ENCODE results near the gene BLTP2. TPM values are rescaled to one million over a fixed set of nuclear protein-coding genes. Genes with fewer than 3 reads are reported as not detected.
"Not testable (repeated sequence)": the region's sequence is repeated elsewhere in the genome, so short reads cannot be mapped to it uniquely, and the experiment has no call there.

BLTP2 gene
- total RNA-seq, 1 donor from 2014 or later: 124 TPM

DNA sequence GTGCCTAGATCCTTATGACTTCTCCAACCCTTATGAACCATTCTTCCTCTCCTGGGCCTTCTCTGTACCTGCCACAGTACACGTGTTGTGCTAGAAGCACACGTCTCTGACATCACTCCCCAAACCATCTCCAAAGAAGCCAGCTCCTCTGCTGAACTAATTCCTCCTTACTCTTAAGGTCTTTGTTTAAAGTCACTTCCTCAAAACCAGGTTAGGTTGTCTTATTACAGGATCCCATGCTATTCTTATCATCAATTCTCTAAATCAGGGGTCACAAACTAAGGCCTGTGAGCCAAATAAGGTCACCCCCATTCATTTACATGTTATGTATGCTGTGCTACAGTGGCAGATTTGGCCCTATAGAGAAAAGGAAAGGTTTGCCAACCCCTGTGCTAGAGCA lies 21.0 kb upstream of the BLTP2 start:
- Histone ChIP-seq H3K4me3 (ENCODE audit: low read depth, low read length) (no peak overlapping the region), H3K27me3 (ENCODE audit: control insufficient read depth, insufficient read depth, low read length) (no peaks in the 10 kb centered on the region), H3K36me3 (ENCODE audit: control insufficient read depth, insufficient read depth, low read length) (no peaks in the 10 kb centered on the region)
- TF ChIP-seq, protein P1, sequence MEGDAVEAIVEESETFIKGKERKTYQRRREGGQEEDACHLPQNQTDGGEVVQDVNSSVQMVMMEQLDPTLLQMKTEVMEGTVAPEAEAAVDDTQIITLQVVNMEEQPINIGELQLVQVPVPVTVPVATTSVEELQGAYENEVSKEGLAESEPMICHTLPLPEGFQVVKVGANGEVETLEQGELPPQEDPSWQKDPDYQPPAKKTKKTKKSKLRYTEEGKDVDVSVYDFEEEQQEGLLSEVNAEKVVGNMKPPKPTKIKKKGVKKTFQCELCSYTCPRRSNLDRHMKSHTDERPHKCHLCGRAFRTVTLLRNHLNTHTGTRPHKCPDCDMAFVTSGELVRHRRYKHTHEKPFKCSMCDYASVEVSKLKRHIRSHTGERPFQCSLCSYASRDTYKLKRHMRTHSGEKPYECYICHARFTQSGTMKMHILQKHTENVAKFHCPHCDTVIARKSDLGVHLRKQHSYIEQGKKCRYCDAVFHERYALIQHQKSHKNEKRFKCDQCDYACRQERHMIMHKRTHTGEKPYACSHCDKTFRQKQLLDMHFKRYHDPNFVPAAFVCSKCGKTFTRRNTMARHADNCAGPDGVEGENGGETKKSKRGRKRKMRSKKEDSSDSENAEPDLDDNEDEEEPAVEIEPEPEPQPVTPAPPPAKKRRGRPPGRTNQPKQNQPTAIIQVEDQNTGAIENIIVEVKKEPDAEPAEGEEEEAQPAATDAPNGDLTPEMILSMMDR (IDR thresholded peaks at IDR 0.05; ENCODE audit: insufficient read depth, low read length, poor library complexity, severe bottlenecking): no peak
- DNase-seq (ENCODE audit: low read depth): no peak

- Histone ChIP-seq H3K4me3 (ENCODE audit: low read depth, low read length) (no peak overlapping the region), H3K36me3 (ENCODE audit: control insufficient read depth, insufficient read depth, low read length) (no peaks in the 10 kb centered on the region), H3K27me3 (ENCODE audit: control insufficient read depth, insufficient read depth, low read length) (no peaks in the 10 kb centered on the region)
- DNase-seq (ENCODE audit: low read depth): no peak
- TF ChIP-seq, protein P1 (IDR thresholded peaks at IDR 0.05; ENCODE audit: insufficient read depth, low read length, poor library complexity, severe bottlenecking): no peak
Observed at GRCh38 chr17:28663723-28664122, 18.8 kb upstream of the BLTP2 start.

DNA sequence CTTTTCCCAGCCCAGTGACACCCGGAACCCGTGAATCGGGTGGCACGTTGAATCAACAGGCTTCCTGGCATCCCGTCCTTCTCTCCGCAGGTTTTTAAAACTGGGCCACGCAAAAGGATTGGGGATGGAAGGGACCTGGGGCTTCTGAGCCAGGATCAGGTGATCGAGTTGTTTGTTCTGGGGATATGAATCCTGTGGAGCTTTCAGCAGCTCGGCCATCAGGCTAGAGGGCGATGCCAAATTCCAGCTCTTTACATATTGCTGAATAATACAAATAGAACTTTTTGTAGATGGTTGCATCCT lies 17.5 kb upstream of the BLTP2 start:
- TF ChIP-seq, protein P1 (IDR thresholded peaks at IDR 0.05; ENCODE audit: insufficient read depth, low read length, poor library complexity, severe bottlenecking): no peak
- Histone ChIP-seq H3K4me3 (ENCODE audit: low read depth, low read length) (peak overlapping the region; percentile 84), H3K36me3 (ENCODE audit: control insufficient read depth, insufficient read depth, low read length) (no peaks in the 10 kb centered on the region), H3K27me3 (ENCODE audit: control insufficient read depth, insufficient read depth, low read length) (no peaks in the 10 kb centered on the region)
- no peak for DNase-seq (ENCODE audit: low read depth)

GRCh38 chr17:28661635-28662526 lies 16.9 kb upstream of the BLTP2 start, which contains the start of the genes SDF2 and SUPT6H:
TSS of gene SDF2 (minus strand) at chr17:28661906. CDS start at chr17:28661876, 30 bp downstream.
TSS of gene SUPT6H (plus strand) at chr17:28662205. CDS start at chr17:28673402, 11,197 bp downstream.
- TF ChIP-seq, protein P1 (IDR thresholded peaks at IDR 0.05; ENCODE audit: insufficient read depth, low read length, poor library complexity, severe bottlenecking): no peak
- Histone ChIP-seq H3K4me3 (ENCODE audit: low read depth, low read length) (peak within 1 kb of the TSS; percentile 84), H3K27me3 (ENCODE audit: control insufficient read depth, insufficient read depth, low read length) (no peaks in the 10 kb centered on the region), H3K36me3 (ENCODE audit: control insufficient read depth, insufficient read depth, low read length) (no peaks in the 10 kb centered on the region)
- DNase-seq (ENCODE audit: low read depth): no peak

DNA sequence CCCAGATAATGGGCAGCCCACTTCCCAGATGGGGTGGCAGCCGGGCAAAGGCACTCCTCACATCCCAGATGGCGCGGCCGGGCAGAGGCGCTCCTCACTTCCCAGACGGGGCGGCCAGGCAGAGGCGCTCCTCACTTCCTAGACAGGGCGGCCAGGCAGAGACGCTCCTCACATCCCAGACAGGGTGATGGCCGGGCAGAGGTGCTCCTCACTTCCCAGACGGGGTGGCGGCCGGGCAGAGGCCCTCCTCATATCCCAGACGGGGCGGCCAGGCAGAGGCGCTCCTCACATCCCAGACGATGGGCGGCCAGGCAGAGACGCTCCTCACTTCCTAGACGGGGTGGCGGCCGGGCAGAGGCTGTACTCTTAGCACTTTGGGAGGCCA lies 14.5 kb upstream of the BLTP2 start:
- not testable (repeated sequence) for DNase-seq (ENCODE audit: low read depth); H3K4me3 ChIP-seq (ENCODE audit: low read depth, low read length); H3K27me3 ChIP-seq (ENCODE audit: control insufficient read depth, insufficient read depth, low read length); H3K36me3 ChIP-seq (ENCODE audit: control insufficient read depth, insufficient read depth, low read length)

DNA sequence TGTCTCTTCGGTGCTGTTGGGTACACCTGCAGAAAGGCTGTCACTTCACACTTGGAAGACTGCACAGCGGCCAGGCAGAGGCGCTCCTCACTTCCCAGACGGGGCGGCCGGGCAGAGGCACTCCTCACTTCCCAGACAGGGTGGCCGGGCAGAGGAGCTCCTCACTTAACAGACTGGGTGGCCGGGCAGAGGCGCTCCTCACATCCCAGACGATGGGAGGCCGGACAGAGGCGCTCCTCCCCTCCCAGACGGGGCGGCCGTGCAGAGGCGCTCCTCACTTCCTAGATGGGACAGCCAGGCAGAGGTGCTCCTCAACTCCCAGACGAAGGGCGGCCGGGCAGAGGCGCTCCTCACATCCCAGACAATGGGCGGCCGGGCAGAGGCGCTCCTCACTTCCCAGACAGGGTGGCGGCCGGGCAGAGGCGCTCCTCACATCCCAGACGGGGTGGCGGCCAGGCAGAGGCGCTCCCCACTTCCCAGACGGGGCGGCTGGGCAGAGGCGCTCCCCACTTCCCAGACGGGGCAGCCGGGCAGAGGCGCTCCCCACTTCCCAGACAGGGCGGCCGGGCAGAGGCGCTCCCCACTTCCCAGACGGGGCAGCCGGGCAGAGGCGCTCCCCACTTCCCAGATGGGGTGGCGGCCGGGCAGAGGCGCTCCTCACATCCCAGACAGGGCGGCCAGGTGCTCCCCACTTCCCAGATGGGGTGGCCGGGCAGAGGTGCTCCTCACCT lies 14.0 kb upstream of the BLTP2 start:
- DNase-seq (ENCODE audit: low read depth); H3K27me3 ChIP-seq (ENCODE audit: control insufficient read depth, insufficient read depth, low read length); H3K4me3 ChIP-seq (ENCODE audit: low read depth, low read length); H3K36me3 ChIP-seq (ENCODE audit: control insufficient read depth, insufficient read depth, low read length): not testable (repeated sequence)

DNA sequence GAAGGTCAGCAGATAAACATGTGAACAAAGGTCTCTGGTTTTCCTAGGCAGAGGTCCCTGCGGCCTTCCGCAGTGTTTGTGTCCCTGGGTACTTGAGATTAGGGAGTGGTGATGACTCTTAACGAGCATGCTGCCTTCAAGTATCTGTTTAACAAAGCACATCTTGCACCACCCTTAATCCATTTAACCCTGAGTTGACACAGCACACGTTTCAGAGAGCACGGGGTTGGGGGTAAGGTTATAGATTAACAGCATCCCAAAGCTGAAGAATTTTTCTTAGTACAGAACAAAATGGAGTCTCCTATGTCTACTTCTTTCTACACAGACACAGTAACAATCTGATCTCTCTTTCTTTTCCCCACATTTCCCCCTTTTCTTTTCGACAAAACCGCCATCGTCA lies 13.4 kb upstream of the BLTP2 start:
- H3K4me3 ChIP-seq (ENCODE audit: low read depth, low read length); DNase-seq (ENCODE audit: low read depth); H3K27me3 ChIP-seq (ENCODE audit: control insufficient read depth, insufficient read depth, low read length); H3K36me3 ChIP-seq (ENCODE audit: control insufficient read depth, insufficient read depth, low read length): not testable (repeated sequence)

Data from kidney epithelial cell (primary cell).